ENCODE measurements around the gene SLC12A9.

Gene SLC12A9

DNA sequence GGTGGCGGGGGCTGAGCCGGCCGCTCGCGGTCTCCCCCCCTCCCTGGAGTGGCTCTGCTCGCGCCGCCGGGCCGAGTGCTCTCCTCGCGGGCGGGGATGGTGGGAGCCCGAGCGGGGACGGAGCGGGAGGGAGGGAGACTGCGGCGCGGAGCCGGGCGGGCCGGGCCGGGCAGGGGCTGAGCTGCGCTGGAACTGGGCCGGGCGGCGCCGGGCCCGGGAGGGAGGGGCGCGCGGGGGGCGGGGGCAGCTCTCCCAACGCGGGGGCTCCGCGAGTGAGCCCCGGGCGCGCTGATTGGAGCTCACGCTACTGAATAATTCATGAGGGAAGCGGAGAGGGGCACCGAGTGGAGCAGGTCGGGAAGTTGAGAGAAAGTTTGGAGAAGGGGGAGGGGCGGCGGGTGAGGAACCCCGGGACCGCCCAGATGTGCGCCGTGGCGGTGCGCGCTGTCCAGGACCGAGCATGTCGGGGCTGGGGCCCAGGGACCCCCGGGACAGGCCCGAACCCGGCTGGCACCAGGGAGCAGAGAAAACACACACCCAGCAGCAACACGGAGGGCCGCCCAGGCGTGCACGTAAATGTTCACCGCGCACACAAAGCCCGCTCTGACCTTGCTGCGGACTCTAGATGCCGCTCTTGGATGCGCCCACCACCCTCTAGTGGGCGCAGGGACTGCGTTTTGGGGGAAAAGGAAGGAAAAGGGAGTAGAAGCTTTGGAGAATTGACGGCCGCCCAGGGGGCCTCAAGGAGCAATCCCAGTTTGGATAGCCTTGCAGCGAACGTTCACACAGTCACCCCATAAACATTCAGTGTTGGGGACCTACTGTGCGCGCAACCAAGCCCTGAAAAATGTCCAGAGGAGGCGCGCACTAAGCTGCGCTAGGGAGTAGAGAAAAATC lies 24.9 kb upstream of the SLC12A9 start, which contains the start of gene EPHB4:
Gene EPHB4 (minus strand): TSS at position 194 of the 897 bp plus-strand sequence. CDS start 493 bp downstream, outside the sequence.
- peak; percentile 60 for TF ChIP-seq CTCF (IDR thresholded peaks at IDR 0.05; ENCODE audit: low read depth, low read length)
- TF ChIP-seq, protein P1, sequence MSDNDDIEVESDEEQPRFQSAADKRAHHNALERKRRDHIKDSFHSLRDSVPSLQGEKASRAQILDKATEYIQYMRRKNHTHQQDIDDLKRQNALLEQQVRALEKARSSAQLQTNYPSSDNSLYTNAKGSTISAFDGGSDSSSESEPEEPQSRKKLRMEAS (IDR thresholded peaks at IDR 0.05; ENCODE audit: low read depth, low read length) = no peak
- DNase-seq (ENCODE audit: low read depth) = peak; percentile 81

DNA sequence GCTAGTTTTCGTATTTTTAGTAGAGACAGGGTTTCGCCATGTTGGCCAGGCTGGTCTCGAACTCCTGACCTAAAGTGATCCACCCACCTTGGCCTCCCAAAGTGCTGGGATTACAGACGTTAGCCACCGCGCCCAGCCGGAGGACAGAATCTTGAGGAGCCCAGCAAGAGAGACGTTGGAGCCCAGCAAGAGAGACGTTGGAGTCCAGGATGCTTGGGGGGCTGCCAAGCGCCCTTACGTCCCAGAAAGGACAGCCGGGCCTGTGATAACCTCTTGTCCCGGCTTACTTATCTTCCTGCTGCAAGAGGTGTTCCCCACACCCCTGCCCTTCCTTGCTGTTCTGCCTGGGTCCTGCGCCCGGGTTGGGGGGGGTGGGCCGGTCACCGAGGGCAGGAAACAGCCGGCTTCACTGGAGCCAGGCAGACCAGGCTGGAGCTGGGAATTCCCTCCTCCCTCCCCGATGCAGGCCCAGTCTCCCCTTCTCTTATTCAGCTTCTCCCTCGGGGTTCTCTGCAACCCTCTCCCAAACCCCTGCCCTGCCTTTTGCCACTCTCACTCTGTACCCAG lies 23.3 kb upstream of the SLC12A9 start:
- TF ChIP-seq MYC (IDR thresholded peaks at IDR 0.05; ENCODE audit: low read depth, low read length) (no peak), POLR2A (IDR thresholded peaks at IDR 0.05; ENCODE audit: extremely low read depth, insufficient read length) (no peak), CTCF (IDR thresholded peaks at IDR 0.05; ENCODE audit: low read depth, low read length) (no peak)
- TF ChIP-seq, protein P1 (IDR thresholded peaks at IDR 0.05; ENCODE audit: low read depth, low read length) = no peak
- H3K4me3 ChIP-seq (ENCODE audit: low read depth, low read length) = no peak overlapping the region
- DNase-seq (ENCODE audit: low read depth) = no peak

More for the DNA sequence above, 24.9 kb upstream of the SLC12A9 start, which contains the start of gene EPHB4:
- peak within 1 kb of the TSS; percentile 54 for H3K4me3 ChIP-seq (ENCODE audit: low read depth, low read length)

GRCh38 chr7:100830396-100830795 lies 22.1 kb upstream of the SLC12A9 start:
- TF ChIP-seq, protein P1 (IDR thresholded peaks at IDR 0.05; ENCODE audit: low read depth, low read length) = no peak
- no peak for TF ChIP-seq POLR2A (IDR thresholded peaks at IDR 0.05; ENCODE audit: extremely low read depth, insufficient read length)
- TF ChIP-seq MYC (IDR thresholded peaks at IDR 0.05; ENCODE audit: low read depth, low read length) = no peak
- no peak for TF ChIP-seq CTCF (IDR thresholded peaks at IDR 0.05; ENCODE audit: low read depth, low read length)
- no peak overlapping the region for H3K4me3 ChIP-seq (ENCODE audit: low read depth, low read length)
- DNase-seq (ENCODE audit: low read depth) = no peak

GRCh38 chr7:100832281-100832633 lies 20.3 kb upstream of the SLC12A9 start:
- no peak overlapping the region for H3K4me3 ChIP-seq (ENCODE audit: low read depth, low read length)
- DNase-seq (ENCODE audit: low read depth) = no peak
- TF ChIP-seq, protein P1 (IDR thresholded peaks at IDR 0.05; ENCODE audit: low read depth, low read length) = no peak

DNA sequence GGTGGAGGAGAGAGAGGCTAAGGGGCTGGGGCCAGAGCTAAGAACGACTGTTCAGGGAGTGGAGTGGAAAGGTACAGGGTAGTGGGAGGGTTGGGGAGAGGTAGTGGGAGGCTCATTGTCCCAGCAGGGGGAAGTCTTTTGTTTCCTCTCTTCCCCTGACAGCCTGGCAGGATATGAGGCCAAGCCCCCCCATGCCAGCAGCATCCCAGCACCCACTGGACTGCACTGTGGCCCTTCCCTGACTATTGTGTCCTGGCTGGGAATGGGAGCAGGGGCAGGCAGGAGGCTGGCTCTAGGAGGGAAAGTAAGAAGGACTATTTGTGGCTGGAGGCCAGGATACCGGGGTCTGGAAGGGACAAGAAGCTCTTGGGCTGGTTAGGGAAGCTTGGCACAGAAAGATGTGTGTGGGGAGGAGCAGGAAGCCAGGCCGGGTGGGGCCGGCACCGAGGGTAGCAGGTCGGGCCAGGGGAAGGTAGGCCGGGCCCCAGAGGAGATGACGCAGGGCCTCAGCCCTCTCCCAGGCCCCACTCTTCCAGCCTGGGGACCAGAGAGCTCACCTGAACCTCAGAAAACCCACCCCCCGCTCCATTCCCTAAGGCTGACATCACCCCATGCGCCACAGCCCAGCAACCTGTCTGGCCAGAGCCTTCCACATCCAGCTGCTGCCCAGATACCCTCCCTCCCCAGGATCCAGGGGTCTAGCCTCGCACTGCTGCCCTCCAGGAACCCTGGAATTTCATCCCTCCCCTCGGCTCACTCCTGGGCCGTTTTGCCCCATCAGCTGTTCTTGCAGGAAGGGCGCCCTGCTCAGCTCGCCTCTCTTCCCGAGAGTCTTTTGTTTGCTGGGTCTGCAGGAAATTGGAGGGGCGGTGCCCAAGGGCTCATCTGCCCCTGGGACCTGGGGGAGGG lies 16.4 kb upstream of the SLC12A9 start:
- DNase-seq (ENCODE audit: low read depth) = no peak
- H3K4me3 ChIP-seq (ENCODE audit: low read depth, low read length) = no peak overlapping the region
- TF ChIP-seq MYC (IDR thresholded peaks at IDR 0.05; ENCODE audit: low read depth, low read length) (no peak), POLR2A (IDR thresholded peaks at IDR 0.05; ENCODE audit: extremely low read depth, insufficient read length) (no peak), CTCF (IDR thresholded peaks at IDR 0.05; ENCODE audit: low read depth, low read length) (no peak)
- TF ChIP-seq, protein P1 (IDR thresholded peaks at IDR 0.05; ENCODE audit: low read depth, low read length) = no peak
